DOHH2 (cell line): ENCODE measurements around the gene CAV1.

ENCODE experiments used
- CTCF ChIP-seq: fragments of 200-600 bp; sonication (generic); IDR thresholded peaks from one replicate; pipeline ENCODE4 v1.5.1; 2014; ENCODE audit warnings: antibody characterized with exemption, mild to moderate bottlenecking, low read depth, low read length; ENCODE audit not compliant: poor library complexity, severe bottlenecking
- EZH2phosphoT487 ChIP-seq: fragments of 200-600 bp; sonication (generic); IDR thresholded peaks from 2 replicates; pipeline ENCODE4 v1.6.1; 2017; ENCODE audit warnings: borderline replicate concordance, mild to moderate bottlenecking, antibody characterized with exemption, low read length, moderate library complexity, mixed read lengths

- TF ChIP-seq CTCF (no peak), EZH2phosphoT487 (no peak)
Observed at GRCh38 chr7:116535416-116535815, 10.6 kb downstream of the CAV1 start.
